ENCODE results near the gene COX14.
"Not testable (repeated sequence)": the region's sequence is repeated elsewhere in the genome, so short reads cannot be mapped to it uniquely, and the experiment has no call there.

Gene COX14

DNA sequence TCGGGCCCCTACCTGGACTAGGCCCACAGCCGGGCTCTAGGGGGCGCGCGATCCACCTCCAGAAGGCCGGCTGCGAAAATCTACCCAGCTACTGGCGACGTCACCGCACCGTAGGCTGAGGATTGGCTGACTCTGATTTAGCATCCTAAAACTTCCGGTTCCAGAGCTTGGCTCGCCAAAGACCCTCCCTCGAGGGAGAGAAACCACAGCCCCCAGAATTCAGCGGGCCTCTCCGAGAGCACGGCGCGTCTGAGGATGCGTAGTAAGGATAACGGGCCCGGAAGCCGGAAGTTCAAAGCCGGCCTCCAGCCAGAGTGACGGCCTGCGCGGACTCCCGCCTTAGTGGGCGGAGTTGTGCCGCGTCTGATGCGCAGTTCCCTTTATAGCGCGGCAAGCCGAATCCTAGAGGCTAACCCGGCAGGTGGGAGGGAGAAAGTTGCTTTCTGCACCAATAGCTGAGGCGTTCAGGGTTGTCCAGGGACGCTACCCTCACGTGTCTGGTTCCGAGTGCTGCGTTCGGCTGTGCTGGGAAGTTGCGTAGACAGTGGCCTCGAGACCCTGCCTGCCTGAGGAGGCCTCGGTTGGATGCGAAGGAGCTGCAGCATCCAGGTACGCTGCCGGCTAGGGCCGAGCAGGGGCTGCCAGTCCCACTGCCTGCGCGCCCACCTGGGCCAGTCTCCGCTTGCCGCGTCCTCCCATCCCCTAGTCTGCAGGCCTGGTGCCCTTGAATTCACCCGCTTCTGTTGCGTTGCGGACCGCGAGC lies at the start of gene COX14:
COX14 (plus strand) TSS at position 544 of the 763 bp plus-strand sequence. CDS start 7,808 bp downstream, outside the sequence.
- peak; percentile 100 for DNase-seq

DNA sequence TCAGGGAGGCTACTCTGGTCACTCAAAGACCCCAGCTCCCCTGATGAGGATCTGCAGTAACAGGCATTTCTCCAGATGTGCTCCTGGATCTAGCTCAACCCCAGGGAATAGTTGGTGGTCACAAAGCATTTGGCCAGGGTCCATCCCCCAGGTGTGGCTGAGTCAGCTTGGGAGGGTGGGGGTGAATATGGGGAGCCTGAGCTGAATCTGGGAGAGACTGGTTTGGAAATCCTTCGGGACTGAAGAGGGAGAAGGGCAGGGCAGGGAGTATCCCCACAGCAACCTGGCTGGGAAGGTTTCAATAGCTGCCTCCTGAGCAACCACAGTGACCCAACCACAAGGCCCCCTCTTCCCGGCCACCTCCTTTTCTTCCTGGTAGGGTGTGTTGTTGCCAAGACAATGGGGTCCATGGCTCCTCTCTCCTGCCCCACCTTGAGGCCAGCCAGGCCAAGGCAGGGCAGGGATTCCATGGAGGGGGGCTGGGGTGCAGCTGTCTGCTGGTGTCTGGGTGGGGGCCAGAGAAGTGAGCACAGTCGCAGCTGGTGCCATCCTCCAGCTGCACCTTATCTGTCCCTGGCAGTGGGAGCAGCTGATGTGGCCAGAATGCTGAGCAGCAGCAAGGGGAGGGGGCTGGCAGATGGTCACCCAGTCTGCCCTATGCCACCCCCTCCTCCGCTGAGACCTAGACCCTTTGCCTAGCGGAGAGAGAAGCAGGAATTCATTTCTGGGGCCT lies 49.1 kb upstream of the COX14 start:
- DNase-seq = no peak

DNA sequence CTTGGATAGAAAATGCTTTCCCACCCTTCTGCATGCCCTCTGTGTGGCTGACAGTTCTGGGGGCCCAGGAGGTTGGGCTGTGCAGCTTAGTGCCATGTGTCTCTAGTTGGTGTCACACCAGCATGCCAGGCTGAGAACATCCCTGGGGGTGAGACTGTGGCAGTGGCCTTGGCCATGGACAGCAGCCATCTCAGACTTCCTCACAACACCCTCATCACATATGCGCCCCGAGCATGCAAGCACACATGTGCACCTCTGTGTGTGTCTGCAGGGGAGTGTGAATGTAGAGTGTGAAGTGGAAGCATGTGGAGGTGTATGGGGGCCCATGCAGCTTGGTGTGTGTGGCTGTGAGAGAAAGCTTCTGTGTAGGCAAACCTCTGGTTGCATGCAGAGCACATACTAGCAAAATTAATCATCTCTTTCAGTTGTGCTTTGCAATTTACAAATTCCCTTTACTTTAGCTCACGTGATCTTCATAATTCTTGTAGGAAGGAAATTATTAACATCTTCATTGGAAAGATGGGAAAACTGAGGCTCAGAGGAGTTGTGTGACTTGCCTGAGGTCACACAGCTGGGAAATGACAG lies 46.2 kb upstream of the COX14 start:
- no peak for DNase-seq

DNA sequence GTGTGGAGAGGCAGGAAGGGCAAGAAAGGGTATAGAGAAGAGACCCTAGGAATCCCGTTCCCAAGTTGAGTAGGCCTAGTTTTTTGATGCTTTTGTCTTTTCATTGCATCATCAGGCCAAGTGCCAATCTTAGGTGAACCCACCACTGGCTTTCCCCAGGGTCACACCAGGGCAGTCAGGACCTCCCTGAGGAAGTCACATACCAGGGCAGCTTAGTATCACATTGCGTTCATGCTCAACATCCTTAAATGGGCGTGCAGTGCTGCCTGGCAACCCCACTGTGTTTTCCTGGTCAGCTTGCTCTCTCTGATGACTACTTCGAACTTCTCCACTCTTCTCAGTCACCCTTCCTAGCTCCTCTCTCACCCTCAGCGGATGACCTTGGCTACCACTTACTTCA lies 45.6 kb upstream of the COX14 start:
- DNase-seq = no peak

- no peak for DNase-seq
These were observed 43.0 kb upstream of the COX14 start for GRCh38 chr12:50069069-50069468.

DNA sequence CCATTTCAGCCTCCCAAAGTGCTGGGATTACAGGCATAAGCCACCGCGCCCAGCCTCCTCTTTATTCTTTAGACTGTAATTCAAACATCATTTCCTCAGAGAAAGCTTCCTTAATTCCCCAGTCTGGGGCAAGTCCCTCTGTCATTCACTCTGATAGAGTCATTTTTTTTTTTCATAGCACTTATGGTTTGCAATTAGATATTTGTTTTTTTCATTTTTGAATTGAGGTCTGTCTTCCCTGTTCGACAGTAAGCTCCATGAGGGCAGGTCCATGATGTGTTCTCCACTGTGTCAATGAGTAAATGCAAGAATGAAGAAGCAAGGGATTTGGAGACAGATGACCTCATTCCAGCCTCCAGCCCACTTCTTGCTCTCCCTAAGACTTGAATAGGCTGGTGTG lies 42.5 kb upstream of the COX14 start:
- no peak for DNase-seq

GRCh38 chr12:50070314-50071060 lies 41.5 kb upstream of the COX14 start:
- peak; percentile 85 for DNase-seq

GRCh38 chr12:50072198-50072907 lies 39.7 kb upstream of the COX14 start:
- no peak for DNase-seq

DNA sequence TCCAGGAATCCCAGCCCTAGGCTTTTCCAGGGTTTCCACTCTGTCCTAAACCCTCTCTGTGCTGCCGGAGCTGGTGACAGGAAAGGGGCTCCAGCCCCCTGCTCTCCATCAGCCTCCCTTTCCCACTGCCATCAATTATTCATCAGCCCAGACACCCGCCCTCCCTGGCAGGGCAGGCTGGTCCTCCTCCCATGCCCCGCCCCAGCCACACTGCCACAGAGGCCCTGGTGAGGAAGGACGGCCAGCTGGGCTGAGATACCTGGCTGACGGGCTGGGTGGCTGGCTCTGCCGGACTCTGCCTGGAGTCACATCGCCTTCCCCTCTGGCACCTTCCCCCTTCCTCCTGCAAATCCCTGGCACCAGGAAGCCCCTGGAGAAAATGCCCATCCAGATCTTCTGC lies 38.8 kb upstream of the COX14 start:
- DNase-seq = no peak

DNA sequence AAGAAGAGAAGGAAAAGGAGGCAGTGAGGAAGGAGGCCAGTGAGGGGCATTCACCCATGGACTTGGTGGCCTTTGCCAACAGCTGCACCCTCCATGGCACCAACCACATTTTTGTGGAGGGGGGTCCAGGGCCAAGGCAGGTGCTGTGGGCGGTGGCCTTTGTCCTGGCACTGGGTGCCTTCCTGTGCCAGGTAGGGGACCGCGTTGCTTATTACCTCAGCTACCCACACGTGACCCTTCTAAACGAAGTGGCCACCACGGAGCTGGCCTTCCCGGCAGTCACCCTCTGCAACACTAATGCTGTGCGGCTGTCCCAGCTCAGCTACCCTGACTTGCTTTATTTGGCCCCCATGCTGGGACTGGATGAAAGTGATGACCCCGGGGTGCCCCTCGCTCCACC lies 38.3 kb upstream of the COX14 start:
- no peak for DNase-seq

- peak; percentile 93 for DNase-seq
These were observed 36.9 kb upstream of the COX14 start for GRCh38 chr12:50074936-50075807.

- DNase-seq = no peak
These were observed 36.2 kb upstream of the COX14 start for GRCh38 chr12:50075808-50076170.

GRCh38 chr12:50077099-50077498 lies 34.9 kb upstream of the COX14 start:
- DNase-seq = no peak

DNA sequence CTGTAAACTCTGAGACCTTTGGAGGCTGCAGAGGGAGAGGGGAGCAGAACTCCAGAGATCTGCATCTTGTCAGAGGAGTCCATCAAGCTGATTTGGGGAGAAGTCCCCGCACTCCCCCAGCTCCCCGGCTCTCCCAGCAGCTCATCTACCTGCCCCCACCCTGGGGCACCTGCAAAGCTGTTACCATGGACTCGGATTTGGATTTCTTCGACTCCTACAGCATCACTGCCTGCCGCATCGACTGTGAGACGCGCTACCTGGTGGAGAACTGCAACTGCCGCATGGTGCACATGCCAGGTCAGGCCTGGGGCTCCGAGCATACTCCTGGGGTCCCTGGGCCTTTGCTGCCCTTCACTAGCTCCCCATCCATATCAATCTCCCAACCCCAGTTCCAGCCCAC lies 33.8 kb upstream of the COX14 start:
- no peak for DNase-seq

GRCh38 chr12:50079771-50080170 lies 32.3 kb upstream of the COX14 start:
- DNase-seq = no peak

DNA sequence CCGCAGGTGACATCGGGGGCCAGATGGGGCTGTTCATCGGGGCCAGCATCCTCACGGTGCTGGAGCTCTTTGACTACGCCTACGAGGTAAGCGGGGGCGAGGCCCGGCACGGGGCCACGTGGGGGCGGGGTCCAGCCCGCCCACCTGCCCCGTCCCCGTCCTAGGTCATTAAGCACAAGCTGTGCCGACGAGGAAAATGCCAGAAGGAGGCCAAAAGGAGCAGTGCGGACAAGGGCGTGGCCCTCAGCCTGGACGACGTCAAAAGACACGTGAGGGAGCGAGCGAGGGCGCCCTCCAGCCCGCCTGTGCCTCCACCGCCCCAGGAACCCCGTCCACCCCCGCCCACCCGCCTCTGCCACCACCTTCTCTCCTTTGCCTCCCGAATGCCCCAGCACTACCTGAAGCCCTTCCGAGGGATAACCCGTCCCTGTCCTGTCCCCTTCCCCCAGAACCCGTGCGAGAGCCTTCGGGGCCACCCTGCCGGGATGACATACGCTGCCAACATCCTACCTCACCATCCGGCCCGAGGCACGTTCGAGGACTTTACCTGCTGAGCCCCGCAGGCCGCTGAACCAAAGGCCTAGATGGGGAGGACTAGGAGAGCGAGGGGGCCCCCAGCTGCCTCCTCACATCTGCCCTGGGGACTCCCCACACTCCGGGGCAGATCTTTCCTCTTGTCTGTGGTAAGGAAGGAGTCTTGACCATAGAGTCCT lies 30.8 kb upstream of the COX14 start:
- DNase-seq = no peak

GRCh38 chr12:50082644-50083043 lies 29.4 kb upstream of the COX14 start:
- DNase-seq = no peak

- DNase-seq = no peak
These were observed 28.7 kb upstream of the COX14 start for GRCh38 chr12:50083301-50083700.

DNA sequence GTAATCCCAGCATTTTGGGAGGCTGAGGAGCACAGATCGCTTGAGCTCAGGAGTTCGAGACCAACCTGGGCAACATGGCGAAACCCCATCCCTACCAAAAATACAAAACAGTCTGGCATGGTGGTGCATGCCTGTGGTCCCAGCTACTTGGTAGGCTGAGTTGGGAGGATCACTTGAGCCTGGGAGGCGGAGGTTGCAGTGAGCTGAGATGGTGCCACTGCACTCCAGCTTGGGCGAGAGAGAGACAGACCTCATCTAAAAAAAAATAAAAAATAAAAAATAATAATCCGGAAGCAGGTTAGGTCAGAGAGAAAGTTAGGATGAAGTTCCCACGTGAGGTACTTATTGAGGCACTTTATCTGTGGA lies 27.6 kb upstream of the COX14 start:
- not testable (repeated sequence) for DNase-seq

DNA sequence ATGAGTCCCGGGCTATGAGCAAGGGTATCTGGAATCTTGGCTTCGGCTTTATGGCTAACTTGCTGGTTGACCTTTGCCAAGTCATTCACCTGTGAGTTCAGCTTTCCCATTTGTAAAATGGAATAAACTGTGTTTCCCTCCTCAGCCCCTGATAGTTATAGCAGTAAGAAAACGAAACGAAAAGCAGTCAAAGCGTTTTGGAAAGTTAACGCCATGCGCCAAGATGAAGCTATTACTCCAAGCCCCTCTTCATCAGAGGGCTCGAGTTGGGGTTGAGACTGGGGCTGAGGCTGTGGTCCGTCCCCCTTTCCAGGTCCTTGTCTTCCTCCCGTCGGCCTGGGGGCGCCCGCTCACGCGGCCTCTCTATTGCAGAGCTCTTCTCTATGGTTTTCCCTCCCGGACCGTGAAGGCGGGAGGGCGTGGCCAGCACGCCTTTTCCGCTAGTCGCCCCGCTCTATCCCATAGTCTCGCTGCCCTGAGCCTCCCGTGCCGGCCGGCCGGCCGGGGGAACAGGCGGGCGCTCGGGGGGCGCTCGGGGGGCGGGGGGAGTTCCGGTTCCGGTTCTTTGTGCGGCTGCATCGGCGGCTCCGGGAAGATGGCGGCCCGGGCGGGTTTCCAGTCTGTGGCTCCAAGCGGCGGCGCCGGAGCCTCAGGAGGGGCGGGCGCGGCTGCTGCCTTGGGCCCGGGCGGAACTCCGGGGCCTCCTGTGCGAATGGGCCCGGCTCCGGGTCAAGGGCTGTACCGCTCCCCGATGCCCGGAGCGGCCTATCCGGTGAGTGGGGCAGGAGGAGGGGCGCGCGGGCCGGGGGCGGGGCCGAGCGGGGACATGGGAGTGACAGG lies 27.0 kb upstream of the COX14 start, which contains the start of gene SMARCD1:
SMARCD1 (plus strand) TSS at position 568 of the 840 bp plus-strand sequence; CDS start at position 596, 28 bp downstream.
- peak; percentile 92 for DNase-seq
